Stimulated activated CD4-positive, alpha-beta T cell treated with anti-CD3 and anti-CD28 coated beads, Interleukin-4, amount 100 ng/mL, for 24 hours (primary cell): ENCODE data around the gene STRBP.
"Not testable (repeated sequence)": the region's sequence is repeated elsewhere in the genome, so short reads cannot be mapped to it uniquely, and the experiment has no call there.

Experiments
- DNase-seq: peaks from one replicate; pipeline ENCODE4 v3.0.0-alpha.2; 2020

STRBP gene

DNA sequence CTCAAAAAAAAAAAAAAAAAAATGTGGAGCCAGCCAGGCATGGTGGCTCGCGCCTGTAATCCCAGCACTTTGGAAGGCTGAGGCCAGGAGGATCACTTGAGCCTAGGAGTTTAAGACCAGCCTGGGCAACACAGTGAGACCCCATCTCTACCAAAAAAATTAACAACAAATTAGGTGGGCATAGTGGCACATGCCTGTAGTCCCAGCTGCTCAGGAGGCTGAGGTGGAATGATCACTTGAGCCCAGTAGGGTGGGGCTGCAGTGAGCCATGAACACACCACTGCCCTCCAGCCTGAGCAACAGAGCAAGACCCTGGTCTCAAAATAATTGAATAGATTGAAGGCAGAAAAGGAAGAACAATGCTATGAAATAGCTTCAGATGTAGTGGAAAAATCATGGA is 82.4 kb downstream of the STRBP start:
- DNase-seq = not testable (repeated sequence)

DNA sequence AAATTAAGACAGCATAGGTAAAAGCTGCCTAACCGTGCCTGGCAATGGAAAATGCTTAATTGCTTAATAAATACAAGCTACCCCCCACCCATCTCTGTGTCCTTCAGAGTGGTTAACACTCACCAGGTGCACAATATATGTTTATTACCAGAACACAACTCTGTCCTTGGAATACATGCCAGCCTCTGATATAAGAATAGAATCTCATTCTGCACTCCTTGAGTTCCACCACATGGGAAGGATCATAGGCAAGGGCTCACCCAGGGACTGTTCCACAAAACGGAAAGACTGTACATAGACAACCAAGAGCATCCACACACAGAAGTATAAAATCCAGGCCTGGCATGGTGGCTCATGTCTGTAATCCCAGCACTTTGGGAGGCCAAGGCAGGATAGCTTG is 91.4 kb downstream of the STRBP start:
- DNase-seq = no peak

DNA sequence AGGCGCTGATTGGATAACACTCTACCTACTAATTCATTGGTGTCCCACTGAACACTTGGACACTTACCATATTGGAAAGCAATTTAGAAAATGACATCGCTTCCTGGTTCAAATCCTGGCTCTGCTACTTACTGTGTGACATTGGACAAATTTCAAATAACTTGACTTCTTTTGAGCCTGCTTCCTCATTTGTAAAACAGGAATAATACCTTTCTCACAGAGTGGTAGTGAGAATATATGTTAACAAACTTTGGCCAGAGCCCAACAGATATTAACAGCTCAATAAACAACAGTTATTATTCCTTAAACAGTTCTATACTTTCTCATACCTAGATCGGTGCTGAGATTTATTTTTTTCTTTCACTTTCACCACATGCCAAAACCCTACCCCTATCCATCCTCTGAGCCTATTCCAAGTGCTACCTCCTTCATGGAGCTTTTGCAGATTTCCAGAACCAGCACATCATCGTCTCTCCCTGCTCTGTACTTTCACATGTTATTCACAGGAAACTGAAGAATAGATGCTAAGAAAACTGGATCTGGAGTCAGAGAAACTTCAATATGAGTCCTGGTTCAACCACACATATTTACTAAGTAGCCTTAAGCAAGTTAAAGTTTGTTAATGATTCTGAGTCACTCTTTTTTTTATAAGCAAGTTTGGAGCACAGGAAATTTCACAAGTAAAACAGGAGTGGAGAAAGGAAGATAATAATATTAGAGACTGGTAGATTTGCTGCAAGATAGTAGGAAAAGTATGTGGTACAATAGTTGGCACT is 92.3 kb downstream of the STRBP start:
- DNase-seq = no peak

DNA sequence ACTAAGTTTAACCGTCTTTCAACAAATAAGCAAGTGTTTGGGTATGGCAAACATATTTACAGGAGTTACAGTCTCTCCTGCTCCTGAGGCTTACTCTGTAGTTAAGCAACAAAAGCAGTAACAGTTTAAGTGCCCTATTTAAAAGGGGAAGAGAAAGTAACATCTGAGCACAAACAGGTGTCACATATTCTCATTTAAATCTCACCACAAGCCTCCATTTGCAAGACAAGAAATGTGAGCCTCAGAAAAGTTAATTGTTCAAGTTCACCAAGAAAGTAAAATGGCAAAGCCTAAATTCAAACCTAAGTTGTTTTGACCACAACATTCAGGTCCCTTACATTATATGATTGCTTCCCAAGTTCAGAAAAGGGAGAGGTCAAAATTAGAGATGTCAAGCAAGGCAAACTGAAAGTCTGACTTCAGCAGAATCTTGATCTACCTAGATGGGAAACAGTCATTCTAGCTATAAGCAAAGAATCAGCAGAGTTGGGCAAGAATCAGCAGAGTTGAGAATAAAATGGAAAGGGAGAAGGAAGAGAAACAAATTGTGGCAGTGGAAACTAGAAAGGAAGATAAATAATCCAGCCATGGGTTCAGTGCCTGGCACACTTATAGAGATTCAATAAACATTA is 93.4 kb downstream of the STRBP start:
- no peak for DNase-seq

DNA sequence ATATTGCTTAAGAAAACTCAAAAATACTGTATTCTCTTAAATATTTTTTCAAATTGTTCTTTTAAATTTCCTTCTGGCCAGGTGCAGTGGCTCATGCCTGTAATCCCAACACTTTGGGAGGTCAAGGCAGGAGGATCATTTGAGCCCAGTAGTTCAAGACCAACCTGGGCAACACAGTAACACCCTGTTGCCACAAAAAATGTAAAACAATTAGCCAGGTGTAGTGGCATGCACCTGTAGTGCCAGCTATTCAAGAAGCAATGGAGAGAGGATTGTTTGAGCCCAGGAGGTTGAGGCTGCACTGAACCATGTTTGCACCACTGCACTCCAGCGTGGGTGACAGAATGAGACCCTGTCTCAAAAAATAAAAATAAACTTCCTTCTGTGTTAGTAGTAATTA is 94.3 kb downstream of the STRBP start:
- no peak for DNase-seq

DNA sequence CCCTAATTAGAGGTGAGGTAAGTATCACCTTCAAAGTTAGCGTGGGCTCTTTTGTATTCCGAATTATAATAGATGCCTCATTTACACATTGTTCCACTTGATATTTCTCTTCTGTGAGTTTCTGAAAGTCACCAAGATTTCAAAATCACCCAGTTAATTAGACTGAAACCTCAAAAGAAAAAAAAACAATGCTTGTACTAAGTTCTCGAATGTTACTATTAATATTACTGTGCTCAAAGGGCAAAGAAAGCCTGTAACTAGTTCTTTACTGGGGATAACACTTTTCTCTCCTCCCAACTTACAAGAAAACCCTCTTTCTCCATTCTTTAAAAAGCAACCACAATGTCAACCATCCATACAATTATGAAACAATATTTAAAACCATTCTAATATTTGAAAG is 98.5 kb downstream of the STRBP start:
- DNase-seq = no peak

DNA sequence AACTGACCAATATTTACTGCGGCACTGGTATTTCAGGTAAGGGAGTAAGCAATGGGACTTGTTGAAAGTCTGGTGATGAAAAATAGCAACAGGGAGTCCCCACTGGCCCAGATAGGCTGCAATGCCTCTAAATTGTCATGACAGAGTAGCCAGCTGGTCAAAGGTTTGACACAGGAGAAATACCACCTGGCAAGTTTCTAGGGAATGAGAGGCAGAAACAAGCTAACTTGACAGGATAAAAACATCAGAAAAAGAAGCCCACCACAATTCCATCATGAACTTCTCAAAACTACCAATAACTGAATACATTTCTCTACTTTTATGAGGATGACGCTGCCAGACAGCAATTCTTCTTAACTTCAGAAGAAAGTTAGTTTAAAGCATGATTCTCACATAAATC is 99.8 kb downstream of the STRBP start:
- DNase-seq = no peak

DNA sequence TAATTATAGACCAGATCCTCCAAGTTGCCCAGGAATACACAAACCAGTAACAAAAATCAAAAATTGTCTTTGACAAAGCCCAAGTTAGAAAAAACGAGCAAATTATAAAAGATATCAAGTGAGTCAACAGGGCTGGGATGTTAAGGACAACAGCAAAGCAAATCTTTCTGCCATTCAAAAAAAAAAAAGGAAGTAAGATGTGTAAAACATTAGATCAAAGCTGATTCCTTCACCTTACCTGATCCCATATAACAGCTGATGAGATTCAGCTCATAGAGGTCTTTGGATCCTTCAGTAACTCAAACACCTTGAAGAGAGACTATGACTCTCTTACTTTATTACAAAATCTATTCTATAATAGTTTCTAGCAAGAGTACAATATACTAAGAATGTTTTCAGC is 100.9 kb downstream of the STRBP start:
- no peak for DNase-seq

DNA sequence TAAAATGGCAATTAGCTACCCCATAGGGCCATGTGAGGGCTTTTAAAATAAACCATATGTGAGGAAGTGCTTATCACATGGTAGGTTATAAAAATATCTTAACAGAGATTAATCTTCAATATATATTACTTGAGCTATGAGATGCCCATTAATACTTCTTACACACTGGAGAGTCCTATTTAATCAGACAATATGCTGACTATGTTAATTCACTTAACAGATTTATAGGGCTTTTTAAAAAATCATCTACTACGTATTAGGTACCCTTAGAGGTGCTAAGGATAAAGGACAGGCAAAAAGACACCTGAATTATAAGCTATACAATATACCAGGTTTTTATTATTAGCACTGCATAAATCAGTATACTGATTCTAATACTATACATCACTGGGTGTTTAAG is 102.6 kb downstream of the STRBP start:
- DNase-seq = no peak

DNA sequence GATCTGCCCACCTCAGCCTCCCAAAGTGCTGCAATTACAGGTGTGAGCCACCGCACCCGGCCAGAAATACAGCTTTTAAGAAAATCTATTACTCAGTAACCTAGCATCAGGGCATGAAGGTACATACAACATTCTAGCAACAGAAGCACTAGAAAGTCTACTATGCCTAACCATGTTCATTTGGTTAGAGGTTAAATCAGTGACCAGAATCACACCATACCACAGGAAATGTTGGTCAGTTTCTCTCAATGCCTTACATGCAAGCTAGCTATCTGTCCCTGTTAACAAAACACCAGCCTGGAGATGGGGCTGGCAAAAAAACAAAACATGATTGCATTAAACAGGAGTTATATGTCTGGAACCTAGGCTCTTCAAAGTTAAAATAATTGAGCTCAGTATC is 104.1 kb downstream of the STRBP start:
- no peak for DNase-seq

DNA sequence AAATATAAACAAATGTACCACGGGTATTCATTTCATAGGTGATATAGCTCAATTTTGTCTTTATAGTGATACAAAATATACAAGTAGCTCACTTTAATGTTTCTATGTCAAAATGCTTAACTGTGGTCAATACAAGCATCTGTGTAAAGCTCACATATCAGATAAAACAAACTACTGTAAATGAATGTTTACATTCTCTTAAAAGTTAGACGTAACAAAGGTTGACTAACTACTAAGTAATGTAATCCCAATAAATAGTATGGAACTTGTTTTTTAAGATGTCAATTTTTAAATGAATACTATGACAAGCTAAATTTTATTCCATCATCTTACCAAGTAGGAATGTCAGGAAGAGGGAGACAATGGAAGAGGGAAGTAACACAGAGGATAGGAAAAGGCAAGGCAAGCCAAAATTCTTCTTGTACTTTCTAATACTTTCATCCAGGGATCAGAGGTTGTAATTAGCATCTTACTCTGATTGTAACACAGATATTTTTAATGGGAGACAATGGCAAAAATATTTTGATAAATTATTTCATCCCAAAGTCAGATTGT is 105.5 kb downstream of the STRBP start:
- no peak for DNase-seq

DNA sequence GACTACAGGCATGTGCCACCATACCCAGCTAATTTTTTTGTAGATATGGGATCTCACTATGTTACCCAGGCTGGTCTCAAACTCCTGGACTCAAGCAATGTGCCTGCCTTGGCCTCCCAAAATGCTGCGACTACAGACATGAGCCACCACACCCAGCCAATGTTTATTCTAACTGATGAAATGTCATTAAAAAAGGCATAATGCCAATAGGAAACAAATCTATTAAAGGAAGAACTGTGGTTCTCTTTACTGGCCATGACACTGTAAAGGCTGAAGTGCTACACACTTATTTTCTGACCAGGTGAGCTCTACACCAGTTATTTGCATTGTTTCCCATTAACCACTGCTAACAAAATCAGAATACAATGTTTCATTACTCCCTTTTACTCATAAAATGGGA is 106.0 kb downstream of the STRBP start:
- no peak for DNase-seq

DNA sequence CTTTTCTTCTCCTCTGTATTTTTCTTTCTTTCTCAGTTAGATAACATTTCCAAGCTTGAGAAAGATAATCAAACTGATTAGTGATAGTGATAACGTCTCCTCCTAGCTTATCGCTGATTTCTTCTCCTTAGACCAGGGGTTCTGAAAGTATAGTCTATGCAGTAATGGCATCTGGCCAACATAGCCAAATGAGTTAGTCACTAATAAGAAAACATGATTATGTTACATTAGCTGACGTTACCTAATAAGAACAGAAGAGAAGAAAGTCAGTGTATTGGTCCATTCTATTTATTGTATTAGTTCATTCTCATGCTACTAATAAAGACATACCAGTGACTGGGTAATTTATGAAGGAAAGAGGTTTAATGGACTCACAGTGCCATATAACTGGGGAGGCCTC is 111.2 kb downstream of the STRBP start:
- no peak for DNase-seq

DNA sequence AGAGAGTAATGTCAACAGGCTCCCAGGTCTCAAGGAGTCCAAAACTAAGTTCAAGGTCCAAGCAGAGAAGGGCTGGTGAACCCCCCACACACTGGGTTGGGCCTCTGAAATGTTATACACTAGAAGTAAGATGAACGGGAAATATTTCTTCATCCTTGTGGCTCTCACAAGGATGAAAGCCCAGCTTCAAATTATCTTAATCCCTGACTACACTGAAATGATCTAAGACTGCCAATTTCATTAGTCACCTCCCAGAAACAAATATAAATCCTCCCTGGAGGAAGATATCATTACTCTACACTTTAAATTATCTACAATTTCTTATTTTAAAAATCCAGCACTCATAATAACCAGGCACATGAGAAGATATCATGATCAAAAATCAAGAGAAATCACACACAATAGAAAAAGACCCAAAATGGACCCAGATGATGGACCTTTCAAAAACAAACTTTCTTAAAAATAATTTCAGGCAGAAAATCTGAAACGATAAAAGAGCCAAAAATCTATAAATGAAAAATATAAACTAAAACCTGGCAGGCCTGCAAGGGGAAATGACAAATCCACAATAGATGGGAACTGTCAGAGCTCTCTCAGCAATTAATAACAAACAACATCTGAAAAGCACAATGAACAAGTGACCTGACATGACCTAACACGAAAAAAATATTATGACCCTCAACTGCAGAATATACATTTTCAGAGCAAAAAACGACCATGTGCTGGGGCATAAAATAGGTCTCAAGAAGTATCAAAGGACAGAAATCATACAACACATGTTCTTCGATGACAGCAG is 117.5 kb downstream of the STRBP start:
- DNase-seq = no peak

DNA sequence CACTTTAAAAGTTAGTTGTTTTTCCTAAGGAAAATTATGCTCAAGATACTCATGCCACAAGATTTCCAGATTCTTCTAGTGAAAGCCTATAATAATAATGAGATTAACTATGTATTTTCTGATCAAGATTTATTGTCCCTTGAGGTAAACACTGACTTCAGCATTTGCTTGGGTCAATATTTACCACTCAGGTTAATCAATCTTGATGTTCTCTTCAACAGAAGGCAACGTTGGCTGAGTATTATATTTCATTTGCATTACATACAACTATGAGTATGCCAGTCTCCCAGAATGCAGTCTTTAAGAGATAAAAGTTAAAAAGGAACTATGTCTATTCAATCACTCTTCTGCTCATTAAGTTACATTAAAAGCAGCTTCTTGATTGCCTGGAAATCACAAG is 119.3 kb downstream of the STRBP start:
- no peak for DNase-seq

DNA sequence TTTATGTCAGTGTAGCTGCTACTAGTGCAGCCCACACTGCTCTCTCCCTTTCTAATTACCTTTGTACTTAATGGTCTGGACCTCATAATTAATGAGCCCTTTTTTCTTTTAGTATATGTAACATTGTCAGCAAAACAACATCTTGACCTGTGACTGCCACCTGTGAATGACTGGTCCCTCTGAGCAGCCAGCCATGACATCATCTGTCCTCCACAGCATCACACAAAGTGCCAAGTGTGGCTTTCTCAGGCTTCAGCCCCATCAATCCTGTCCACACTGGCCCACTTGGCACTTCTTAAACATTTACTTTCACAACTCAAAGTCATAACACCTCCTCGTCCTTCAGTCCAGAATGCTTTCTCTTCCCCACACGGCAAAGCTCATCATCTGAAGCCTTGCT is 130.2 kb downstream of the STRBP start:
- no peak for DNase-seq

DNA sequence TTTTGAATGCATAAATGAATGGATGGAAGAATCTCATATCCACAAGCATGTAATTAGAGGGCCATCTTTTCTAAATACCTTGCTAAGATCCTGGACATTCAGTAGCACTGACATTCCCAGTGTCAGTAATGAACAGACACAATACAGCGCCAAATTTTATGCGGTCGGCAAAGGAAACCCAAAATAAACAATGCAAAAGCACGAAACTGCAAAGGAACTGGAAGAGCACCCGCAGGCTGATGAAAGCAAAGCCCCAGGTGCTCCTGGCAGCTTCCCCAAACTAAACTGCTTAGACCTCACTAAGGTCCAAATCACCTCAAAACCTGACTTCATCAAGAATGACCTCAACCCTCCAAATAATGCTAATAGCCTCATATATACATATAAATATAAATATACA is 133.0 kb downstream of the STRBP start:
- no peak for DNase-seq

DNA sequence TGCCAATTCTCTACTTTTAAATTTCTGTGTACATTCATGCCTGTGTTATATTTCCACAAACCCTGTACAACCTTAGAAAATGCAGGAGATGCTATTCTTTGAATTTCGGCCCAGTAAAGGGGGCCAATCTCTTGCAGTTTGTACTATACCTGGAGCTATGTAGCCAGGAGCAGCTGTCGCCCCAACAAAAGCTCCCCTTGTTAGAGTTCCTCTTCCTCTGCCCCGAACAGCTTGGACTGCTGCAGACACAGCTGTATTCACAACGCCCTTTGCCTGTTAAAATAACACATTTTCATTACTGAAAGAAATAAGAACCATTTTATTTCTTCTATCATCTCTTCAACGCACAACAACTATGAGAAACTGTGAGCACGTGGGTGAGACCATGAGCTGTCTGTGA is 135.7 kb downstream of the STRBP start:
- DNase-seq = no peak

DNA sequence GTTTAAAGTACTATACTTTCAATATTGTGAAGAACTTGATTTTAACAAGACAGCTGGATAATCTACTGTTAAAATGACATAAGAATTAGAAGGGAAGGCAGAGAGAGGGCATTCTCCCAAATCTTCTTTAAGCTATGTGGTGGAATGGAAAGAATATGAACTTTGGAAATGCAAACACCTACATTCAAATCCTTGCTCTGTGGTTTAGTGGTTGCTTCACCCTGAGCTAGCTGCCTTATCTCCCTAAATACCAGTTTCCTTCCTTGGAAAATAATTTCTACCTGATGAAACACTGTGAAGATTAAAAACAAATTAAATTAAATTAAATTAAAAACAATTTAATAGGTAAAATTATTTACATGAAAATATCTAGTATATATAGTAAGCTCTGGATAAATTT is 136.4 kb downstream of the STRBP start:
- DNase-seq = no peak

DNA sequence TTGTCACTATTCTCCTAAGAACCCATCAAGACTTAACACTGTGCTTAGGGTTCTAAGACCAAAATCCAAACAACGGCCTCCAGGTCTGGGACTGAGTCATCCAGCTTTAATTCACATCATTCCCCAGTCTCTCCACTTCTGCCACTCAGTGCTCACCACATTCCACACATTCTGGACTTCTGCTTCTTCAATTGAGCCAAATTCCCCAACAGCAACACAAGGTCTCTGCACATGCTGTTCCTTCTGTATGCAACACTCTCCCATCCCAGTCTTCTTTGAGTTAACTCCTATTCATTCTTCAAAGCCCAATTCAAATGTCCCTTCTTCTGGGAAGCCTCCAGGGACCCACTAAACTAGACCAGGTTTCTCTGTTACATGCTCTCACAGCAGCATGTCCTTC is 137.1 kb downstream of the STRBP start:
- no peak for DNase-seq

DNA sequence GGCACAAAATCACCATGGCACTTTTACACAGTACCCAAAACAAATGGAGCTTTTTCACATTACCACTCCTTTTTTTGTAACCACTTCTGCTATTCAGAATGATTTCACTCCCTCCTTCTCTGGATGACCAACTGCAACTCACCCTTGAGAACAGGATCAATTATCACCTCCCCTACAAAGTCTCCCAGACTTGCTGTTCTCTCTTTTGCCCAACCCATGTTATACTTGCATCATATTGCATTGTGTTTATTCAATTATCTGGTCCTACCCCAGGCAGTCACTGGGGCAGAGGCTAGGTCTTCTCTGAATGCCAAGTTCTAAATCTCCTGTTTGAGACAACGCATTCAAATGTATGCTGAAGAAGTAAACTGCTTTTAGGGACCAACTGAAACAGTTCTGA is 139.0 kb downstream of the STRBP start:
- no peak for DNase-seq

DNA sequence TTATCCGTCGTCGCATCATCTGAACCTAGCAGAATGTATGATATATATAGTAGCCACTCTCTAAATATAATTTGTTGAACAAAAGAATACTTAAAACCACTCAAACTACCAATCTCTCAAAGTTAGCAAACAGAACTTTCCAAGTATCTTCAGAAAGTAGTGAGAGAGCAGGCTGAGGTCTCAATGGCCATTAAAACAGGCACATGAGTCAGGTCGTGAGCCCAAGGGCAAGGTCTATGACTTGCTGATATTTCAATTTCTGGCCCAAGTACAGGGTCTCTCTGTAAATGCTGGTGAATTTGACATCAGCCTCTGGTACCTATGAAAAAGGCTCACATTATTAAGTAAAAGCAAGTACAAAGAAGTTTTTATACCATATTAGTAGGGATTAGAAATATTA is 139.8 kb downstream of the STRBP start:
- DNase-seq = no peak

DNA sequence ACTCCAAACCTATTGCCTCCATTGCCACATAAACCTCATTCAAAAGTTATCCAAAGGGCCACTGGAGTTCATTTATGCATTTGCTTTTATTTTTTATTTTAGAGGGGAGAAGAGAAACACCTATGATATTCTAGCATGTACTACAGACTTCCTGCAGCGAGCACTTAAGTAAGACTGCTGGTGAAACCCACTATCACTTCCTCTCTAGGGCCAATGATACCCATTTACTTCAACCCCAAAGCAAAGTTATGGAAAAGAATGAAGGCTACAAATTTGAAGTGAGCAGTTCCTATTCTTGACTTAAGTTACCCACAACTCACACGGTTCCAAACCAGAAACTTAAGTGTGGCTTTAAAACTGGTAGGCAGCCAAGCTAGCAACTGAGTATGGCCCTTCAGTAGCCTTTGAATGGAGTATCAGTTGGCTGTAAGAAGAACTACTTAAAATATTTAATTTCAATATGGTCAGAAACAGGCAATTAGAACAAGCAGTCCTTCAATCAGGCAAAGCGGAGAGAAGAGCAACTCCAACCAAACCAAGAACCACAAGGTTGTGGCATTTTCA is 140.8 kb downstream of the STRBP start:
- no peak for DNase-seq

DNA sequence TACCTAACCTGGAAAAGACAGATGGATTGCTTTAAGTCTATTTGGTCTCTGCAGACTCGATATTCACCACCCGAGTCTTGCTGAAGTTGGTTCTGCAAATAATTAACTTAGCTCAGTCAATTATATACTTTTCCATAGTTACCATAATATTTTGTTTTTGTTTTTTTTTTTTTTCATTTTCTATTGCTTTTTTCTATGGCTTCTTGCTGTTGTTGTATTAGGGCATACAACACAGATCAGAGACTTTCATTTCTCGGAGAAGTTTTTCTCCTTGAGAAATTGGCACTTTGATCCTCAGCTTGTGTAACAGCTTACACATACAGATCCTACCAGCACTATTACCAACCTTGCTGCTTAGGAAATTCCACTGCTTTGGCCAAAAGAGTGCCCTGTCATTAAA is 146.9 kb downstream of the STRBP start:
- DNase-seq = no peak
